Tibial nerve (tissue), 4 donors: Measurements from ENCODE around the gene CFAP99.

ENCODE experiments used
- EP300 ChIP-seq, 2 donors: sonication (generic); formaldehyde crosslinking; IDR thresholded peaks; one replicate each; pipeline ENCODE4 v1.6.1; 2017; ENCODE audit warnings: antibody characterized with exemption in 2 of 2, mild to moderate bottlenecking in 1 of 2
- POLR2A ChIP-seq, 2 donors: fragments of 450-650 bp; IDR thresholded peaks; one replicate each; pipeline ENCODE4 v1.6.1; 2017; ENCODE audit warnings: antibody characterized with exemption in 2 of 2, mild to moderate bottlenecking in 2 of 2, moderate library complexity in 2 of 2
- TF ChIP-seq, protein P1 (sequence below), 5 experiments: fragments of 200-600 bp in 3 of 5; fragments of 450-650 bp in 2 of 5; sonication (generic) in 3 of 5; IDR thresholded peaks; one replicate each; pipeline ENCODE4 v1.5.1; 2016 to 2019; ENCODE audit warnings: antibody characterized with exemption in 5 of 5, mild to moderate bottlenecking in 3 of 5, moderate library complexity in 2 of 5

DNA sequence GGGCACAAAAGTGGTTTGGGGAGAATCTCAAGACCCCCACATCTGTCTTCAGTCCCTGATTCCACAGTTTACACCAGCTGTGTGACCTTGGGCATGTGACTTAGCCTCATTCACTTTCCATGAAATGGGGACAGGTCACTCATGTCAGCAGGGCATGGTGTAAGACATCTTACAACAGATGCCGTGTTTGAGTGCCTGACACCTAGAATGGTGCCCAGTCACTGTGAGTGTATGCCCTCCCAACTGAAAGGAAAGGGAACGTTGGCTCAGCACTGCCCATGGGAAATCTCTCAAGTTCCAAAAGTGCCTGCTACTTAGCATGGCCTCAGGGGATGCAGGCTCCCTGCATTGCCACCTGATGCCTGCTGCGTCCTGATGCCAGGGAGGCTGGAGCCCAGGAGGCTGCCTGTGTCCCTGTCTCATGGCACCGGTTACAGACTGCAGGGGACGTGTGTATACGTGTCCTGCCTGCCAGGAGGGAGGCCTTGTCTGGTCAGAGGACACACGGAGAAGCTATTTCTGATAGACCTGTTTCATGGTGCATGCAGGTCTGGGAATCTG lies 82.4 kb downstream of the CFAP99 start:
- TF ChIP-seq, protein P1, sequence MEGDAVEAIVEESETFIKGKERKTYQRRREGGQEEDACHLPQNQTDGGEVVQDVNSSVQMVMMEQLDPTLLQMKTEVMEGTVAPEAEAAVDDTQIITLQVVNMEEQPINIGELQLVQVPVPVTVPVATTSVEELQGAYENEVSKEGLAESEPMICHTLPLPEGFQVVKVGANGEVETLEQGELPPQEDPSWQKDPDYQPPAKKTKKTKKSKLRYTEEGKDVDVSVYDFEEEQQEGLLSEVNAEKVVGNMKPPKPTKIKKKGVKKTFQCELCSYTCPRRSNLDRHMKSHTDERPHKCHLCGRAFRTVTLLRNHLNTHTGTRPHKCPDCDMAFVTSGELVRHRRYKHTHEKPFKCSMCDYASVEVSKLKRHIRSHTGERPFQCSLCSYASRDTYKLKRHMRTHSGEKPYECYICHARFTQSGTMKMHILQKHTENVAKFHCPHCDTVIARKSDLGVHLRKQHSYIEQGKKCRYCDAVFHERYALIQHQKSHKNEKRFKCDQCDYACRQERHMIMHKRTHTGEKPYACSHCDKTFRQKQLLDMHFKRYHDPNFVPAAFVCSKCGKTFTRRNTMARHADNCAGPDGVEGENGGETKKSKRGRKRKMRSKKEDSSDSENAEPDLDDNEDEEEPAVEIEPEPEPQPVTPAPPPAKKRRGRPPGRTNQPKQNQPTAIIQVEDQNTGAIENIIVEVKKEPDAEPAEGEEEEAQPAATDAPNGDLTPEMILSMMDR (IDR thresholded peaks at IDR 0.05) = no peak
- TF ChIP-seq POLR2A (IDR thresholded peaks at IDR 0.05) (no peak), EP300 (IDR thresholded peaks at IDR 0.05) (no peak)
